Peyer's patch (tissue), 4 donors: Measurements from ENCODE around the gene TBC1D9B.

Source experiments
- CTCF ChIP-seq, 6 experiments: fragments of 450-650 bp in 4 of 6; fragments of 200-600 bp in 2 of 6; sonication (generic) in 1 of 6; IDR thresholded peaks; one replicate each; pipeline ENCODE4 v1.5.1; 2017 to 2019; ENCODE audit warnings: antibody characterized with exemption in 6 of 6, mild to moderate bottlenecking in 3 of 6, moderate library complexity in 1 of 6
- POLR2A ChIP-seq, 2 donors: fragments of 450-650 bp; IDR thresholded peaks; one replicate each; pipeline ENCODE4 v1.5.1; 2017; ENCODE audit warnings: antibody characterized with exemption in 2 of 2, mild to moderate bottlenecking in 2 of 2, moderate library complexity in 2 of 2

GRCh38 chr5:179820483-179821297, 87.0 kb downstream of the TBC1D9B start, which contains the start of gene SQSTM1:
- TF ChIP-seq CTCF (IDR thresholded peaks at IDR 0.05) (peak in 4 of 6 experiments; percentile 20 to 45 (median 38)), POLR2A (IDR thresholded peaks at IDR 0.05) (peak; percentile 99)
